ENCODE data around the gene AP2B1. TPM values are rescaled to one million over a fixed set of nuclear protein-coding genes. Genes with fewer than 3 reads are reported as not detected.

Gene AP2B1
- total and polyA plus RNA-seq, 4 donors, result 8.7 to 55.6 (median 22.3) TPM

GRCh38 chr17:35732806-35733136 lies 145.6 kb downstream of the AP2B1 start:
- Histone ChIP-seq H3K9me3 (ENCODE audit: control insufficient read depth in 4 of 4, low read length in 3 of 4) (no peaks in the 10 kb centered on the region), H3K9ac (ENCODE audit: low read depth in 1 of 2, low read length in 2 of 2) (no peak overlapping the region), H3K4me3 (ENCODE audit: low read depth in 1 of 3, low read length in 3 of 3) (no peak overlapping the region), H3K4me1 (ENCODE audit: control insufficient read depth in 4 of 4, insufficient read depth in 4 of 4, low read length in 3 of 4) (peaks cover 0 to 9% (median 5%) of the 10 kb centered on the region in 4 donors), H3K27me3 (ENCODE audit: control insufficient read depth in 4 of 4, insufficient read depth in 4 of 4, low read length in 3 of 4) (no peaks in the 10 kb centered on the region), H3K27ac (ENCODE audit: low read depth in 1 of 2, low read length in 2 of 2) (no peak overlapping the region), H3K36me3 (ENCODE audit: control insufficient read depth in 4 of 4, insufficient read depth in 3 of 4, low read depth in 1 of 4, low read length in 3 of 4) (no peaks in the 10 kb centered on the region)
- DNase-seq (ENCODE audit: low spot score), result no peak
- 86% methylated on average over 1 of the region's 1 CpG for WGBS
- no peak for TF ChIP-seq HNF4G (IDR thresholded peaks at IDR 0.05)
- TF ChIP-seq SP1 (IDR thresholded peaks at IDR 0.05), result no peak
- no peak for TF ChIP-seq FOXA2 (IDR thresholded peaks at IDR 0.05)
- TF ChIP-seq, protein P1, sequence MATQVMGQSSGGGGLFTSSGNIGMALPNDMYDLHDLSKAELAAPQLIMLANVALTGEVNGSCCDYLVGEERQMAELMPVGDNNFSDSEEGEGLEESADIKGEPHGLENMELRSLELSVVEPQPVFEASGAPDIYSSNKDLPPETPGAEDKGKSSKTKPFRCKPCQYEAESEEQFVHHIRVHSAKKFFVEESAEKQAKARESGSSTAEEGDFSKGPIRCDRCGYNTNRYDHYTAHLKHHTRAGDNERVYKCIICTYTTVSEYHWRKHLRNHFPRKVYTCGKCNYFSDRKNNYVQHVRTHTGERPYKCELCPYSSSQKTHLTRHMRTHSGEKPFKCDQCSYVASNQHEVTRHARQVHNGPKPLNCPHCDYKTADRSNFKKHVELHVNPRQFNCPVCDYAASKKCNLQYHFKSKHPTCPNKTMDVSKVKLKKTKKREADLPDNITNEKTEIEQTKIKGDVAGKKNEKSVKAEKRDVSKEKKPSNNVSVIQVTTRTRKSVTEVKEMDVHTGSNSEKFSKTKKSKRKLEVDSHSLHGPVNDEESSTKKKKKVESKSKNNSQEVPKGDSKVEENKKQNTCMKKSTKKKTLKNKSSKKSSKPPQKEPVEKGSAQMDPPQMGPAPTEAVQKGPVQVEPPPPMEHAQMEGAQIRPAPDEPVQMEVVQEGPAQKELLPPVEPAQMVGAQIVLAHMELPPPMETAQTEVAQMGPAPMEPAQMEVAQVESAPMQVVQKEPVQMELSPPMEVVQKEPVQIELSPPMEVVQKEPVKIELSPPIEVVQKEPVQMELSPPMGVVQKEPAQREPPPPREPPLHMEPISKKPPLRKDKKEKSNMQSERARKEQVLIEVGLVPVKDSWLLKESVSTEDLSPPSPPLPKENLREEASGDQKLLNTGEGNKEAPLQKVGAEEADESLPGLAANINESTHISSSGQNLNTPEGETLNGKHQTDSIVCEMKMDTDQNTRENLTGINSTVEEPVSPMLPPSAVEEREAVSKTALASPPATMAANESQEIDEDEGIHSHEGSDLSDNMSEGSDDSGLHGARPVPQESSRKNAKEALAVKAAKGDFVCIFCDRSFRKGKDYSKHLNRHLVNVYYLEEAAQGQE (IDR thresholded peaks at IDR 0.05), result no peak
- no peak for TF ChIP-seq RAD21 (IDR thresholded peaks at IDR 0.05)
- TF ChIP-seq NR2F2 (IDR thresholded peaks at IDR 0.05), result no peak
- no peak for TF ChIP-seq EGR1 (IDR thresholded peaks at IDR 0.05; ENCODE audit: low read depth in 2 of 2)
- TF ChIP-seq, protein P2, sequence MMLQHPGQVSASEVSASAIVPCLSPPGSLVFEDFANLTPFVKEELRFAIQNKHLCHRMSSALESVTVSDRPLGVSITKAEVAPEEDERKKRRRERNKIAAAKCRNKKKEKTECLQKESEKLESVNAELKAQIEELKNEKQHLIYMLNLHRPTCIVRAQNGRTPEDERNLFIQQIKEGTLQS (IDR thresholded peaks at IDR 0.05), result no peak
- no peak for TF ChIP-seq HNF4A (conservative IDR thresholded peaks at IDR 0.05)
- no peak for TF ChIP-seq GABPA (IDR thresholded peaks at IDR 0.05 in 1 of 2, conservative IDR thresholded peaks at IDR 0.05 in 1 of 2)
- TF ChIP-seq ZBTB33 (IDR thresholded peaks at IDR 0.05), result no peak
- TF ChIP-seq, protein P3, sequence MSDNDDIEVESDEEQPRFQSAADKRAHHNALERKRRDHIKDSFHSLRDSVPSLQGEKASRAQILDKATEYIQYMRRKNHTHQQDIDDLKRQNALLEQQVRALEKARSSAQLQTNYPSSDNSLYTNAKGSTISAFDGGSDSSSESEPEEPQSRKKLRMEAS (IDR thresholded peaks at IDR 0.05), result no peak
- TF ChIP-seq, protein P4, sequence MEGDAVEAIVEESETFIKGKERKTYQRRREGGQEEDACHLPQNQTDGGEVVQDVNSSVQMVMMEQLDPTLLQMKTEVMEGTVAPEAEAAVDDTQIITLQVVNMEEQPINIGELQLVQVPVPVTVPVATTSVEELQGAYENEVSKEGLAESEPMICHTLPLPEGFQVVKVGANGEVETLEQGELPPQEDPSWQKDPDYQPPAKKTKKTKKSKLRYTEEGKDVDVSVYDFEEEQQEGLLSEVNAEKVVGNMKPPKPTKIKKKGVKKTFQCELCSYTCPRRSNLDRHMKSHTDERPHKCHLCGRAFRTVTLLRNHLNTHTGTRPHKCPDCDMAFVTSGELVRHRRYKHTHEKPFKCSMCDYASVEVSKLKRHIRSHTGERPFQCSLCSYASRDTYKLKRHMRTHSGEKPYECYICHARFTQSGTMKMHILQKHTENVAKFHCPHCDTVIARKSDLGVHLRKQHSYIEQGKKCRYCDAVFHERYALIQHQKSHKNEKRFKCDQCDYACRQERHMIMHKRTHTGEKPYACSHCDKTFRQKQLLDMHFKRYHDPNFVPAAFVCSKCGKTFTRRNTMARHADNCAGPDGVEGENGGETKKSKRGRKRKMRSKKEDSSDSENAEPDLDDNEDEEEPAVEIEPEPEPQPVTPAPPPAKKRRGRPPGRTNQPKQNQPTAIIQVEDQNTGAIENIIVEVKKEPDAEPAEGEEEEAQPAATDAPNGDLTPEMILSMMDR (IDR thresholded peaks at IDR 0.05; ENCODE audit: low read depth, low read length, missing input control), result no peak
- no peak for TF ChIP-seq FOXA1 (IDR thresholded peaks at IDR 0.05)
- no peak for TF ChIP-seq TAF1 (conservative IDR thresholded peaks at IDR 0.05)

- no peaks in the 10 kb centered on the region for H3K9me3 ChIP-seq (ENCODE audit: control insufficient read depth in 4 of 4, low read length in 3 of 4)
- no peak for DNase-seq (ENCODE audit: low spot score)
These were observed 146.2 kb downstream of the AP2B1 start for GRCh38 chr17:35733366-35733765.

More at GRCh38 chr17:35733366-35733765, 146.2 kb downstream of the AP2B1 start:
- no peaks in the 10 kb centered on the region for H3K36me3 ChIP-seq (ENCODE audit: control insufficient read depth in 4 of 4, insufficient read depth in 3 of 4, low read depth in 1 of 4, low read length in 3 of 4)
- H3K4me3 ChIP-seq (ENCODE audit: low read depth in 1 of 3, low read length in 3 of 3), result no peak overlapping the region
- no peak for TF ChIP-seq TAF1 (conservative IDR thresholded peaks at IDR 0.05)
- TF ChIP-seq, protein P2 (IDR thresholded peaks at IDR 0.05), result no peak
- H3K27ac ChIP-seq (ENCODE audit: low read depth in 1 of 2, low read length in 2 of 2), result no peak overlapping the region
- peaks cover 0 to 9% (median 5%) of the 10 kb centered on the region in 4 donors for H3K4me1 ChIP-seq (ENCODE audit: control insufficient read depth in 4 of 4, insufficient read depth in 4 of 4, low read length in 3 of 4)
- 93% methylated on average over 6 of the region's 6 CpGs for WGBS
- no peak overlapping the region for H3K9ac ChIP-seq (ENCODE audit: low read depth in 1 of 2, low read length in 2 of 2)
- H3K27me3 ChIP-seq (ENCODE audit: control insufficient read depth in 4 of 4, insufficient read depth in 4 of 4, low read length in 3 of 4), result no peaks in the 10 kb centered on the region

Measured in liver (tissue), 9 donors.